H1 (cell line): ENCODE measurements around the gene DMGDH.

Experiments
- CTCF ChIP-seq, 3 experiments: IDR thresholded peaks; 1 replicate in 2 of 3; 2 replicates in 1 of 3; pipeline versions ENCODE4 v1.5.1 to v1.6.1; 2011; ENCODE audit warnings: low read length in 3 of 3, mild to moderate bottlenecking in 3 of 3, inconsistent platforms in 2 of 3, low read depth in 1 of 3, moderate library complexity in 1 of 3; ENCODE audit not compliant: insufficient read depth in 1 of 3; ENCODE audit errors: control extremely low read depth in 1 of 3
- RXRA ChIP-seq: IDR thresholded peaks from 2 replicates; pipeline ENCODE4 v1.6.1; 2011; ENCODE audit warnings: low read depth, mild to moderate bottlenecking, low read length, moderate library complexity; ENCODE audit not compliant: insufficient read depth
- TAF1 ChIP-seq: IDR thresholded peaks from 2 replicates; pipeline ENCODE4 v1.6.1; 2011; ENCODE audit warnings: mild to moderate bottlenecking, low read depth, low read length
- YY1 ChIP-seq: IDR thresholded peaks from 2 replicates; pipeline ENCODE4 v1.6.1; 2011; ENCODE audit warnings: low read depth, mild to moderate bottlenecking, low read length

- TF ChIP-seq CTCF (IDR thresholded peaks at IDR 0.05; ENCODE audit: control extremely low read depth in 1 of 3, insufficient read depth in 1 of 3, low read depth in 1 of 3, low read length in 3 of 3) (no peak), RXRA (no peak), YY1 (no peak), TAF1 (no peak)
These were observed 37.7 kb upstream of the DMGDH start for GRCh38 chr5:79107020-79107796.
